A549 (cell line): ENCODE data around the gene BLID.

Experiments used
- JUNB ChIP-seq: fragments of >200 bp; sonication (Bioruptor Twin); formaldehyde crosslinking; IDR thresholded peaks from 2 replicates; pipeline ENCODE4 v1.6.1; 2016
- PHF8 ChIP-seq: fragments of 200-600 bp; sonication (generic); IDR thresholded peaks from 2 replicates; pipeline ENCODE4 v1.6.1; 2016; ENCODE audit warnings: low read depth, mild to moderate bottlenecking, antibody characterized with exemption, moderate library complexity, borderline replicate concordance
- POLR2A ChIP-seq: IDR thresholded peaks from 2 replicates; pipeline ENCODE4 v1.6.1; 2012; ENCODE audit warnings: mild to moderate bottlenecking, low read length
- SMC3 ChIP-seq: fragments of >200 bp; sonication (Bioruptor Twin); formaldehyde crosslinking; IDR thresholded peaks from 3 replicates; pipeline ENCODE4 v1.6.1; 2018; ENCODE audit warnings: inconsistent platforms
- USF2 ChIP-seq: fragments of 450-650 bp; IDR thresholded peaks from 2 replicates; pipeline ENCODE4 v1.6.1; 2014; ENCODE audit warnings: antibody characterized with exemption
- TF ChIP-seq, protein P1 (sequence below): fragments of >200 bp; sonication (Bioruptor Twin); formaldehyde crosslinking; IDR thresholded peaks from 3 replicates; pipeline ENCODE4 v1.5.1; 2016

DNA sequence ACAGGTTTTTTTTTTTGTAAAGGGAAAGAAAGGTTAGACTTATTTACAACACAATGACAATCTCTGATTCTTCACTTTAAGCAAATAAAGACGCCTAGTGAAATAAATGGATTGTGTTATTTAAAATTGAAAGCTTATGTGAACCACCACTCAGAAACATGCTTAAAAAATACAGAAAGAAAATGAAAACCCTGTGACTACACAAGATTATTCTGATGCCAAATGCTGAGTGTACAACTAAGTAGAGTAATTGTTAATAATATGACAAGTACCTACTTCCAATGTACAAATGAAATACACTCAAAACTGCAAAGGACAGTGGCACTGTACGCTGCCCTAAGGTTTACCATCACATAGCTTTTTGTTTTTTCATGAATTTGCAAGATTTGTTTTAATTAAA lies 1.0 kb downstream of the BLID start:
- TF ChIP-seq POLR2A (no peak), JUNB (no peak), PHF8 (no peak), SMC3 (no peak), USF2 (no peak)
- TF ChIP-seq, protein P1, sequence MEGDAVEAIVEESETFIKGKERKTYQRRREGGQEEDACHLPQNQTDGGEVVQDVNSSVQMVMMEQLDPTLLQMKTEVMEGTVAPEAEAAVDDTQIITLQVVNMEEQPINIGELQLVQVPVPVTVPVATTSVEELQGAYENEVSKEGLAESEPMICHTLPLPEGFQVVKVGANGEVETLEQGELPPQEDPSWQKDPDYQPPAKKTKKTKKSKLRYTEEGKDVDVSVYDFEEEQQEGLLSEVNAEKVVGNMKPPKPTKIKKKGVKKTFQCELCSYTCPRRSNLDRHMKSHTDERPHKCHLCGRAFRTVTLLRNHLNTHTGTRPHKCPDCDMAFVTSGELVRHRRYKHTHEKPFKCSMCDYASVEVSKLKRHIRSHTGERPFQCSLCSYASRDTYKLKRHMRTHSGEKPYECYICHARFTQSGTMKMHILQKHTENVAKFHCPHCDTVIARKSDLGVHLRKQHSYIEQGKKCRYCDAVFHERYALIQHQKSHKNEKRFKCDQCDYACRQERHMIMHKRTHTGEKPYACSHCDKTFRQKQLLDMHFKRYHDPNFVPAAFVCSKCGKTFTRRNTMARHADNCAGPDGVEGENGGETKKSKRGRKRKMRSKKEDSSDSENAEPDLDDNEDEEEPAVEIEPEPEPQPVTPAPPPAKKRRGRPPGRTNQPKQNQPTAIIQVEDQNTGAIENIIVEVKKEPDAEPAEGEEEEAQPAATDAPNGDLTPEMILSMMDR, result no peak
